ENCODE results near the gene MAP1B. TPM values are rescaled to one million over a fixed set of nuclear protein-coding genes. Genes with fewer than 3 reads are reported as not detected.

The MAP1B gene
- total RNA-seq, 1 experiment from 2014 or later = 43.8 TPM

DNA sequence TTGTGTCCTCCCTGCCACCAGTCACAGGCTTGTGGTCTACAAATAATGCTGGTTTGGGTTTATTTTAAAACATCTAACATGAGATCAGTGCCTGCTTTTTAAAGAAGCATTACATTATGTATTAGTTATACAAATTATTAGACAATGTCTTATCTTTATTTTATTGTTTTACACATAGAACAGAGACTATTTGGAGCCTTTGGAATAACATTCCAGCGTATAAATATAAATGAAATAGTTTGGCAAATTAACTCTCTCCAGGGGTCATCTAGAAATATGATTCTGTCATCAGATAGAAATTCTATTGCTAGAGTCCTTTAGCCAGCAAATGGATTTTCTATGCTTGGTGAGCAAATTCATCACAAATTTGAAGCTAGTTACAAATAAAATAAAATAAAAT is 22.4 kb downstream of the MAP1B start:
- BruUV-seq (replicated peaks) = no TSS peak
- POLR2A ChIA-PET = interaction anchor here (0.8 kb wide), 1 partner anchor 10 kb away, joined by 3 read pairs; no protein-coding TSS in a partner anchor
- TF ChIP-seq, protein P1, sequence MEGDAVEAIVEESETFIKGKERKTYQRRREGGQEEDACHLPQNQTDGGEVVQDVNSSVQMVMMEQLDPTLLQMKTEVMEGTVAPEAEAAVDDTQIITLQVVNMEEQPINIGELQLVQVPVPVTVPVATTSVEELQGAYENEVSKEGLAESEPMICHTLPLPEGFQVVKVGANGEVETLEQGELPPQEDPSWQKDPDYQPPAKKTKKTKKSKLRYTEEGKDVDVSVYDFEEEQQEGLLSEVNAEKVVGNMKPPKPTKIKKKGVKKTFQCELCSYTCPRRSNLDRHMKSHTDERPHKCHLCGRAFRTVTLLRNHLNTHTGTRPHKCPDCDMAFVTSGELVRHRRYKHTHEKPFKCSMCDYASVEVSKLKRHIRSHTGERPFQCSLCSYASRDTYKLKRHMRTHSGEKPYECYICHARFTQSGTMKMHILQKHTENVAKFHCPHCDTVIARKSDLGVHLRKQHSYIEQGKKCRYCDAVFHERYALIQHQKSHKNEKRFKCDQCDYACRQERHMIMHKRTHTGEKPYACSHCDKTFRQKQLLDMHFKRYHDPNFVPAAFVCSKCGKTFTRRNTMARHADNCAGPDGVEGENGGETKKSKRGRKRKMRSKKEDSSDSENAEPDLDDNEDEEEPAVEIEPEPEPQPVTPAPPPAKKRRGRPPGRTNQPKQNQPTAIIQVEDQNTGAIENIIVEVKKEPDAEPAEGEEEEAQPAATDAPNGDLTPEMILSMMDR (IDR thresholded peaks at IDR 0.05; ENCODE audit: unreplicated experiment) = no peak
- Mint-ChIP-seq H3K4me1 (ENCODE audit: insufficient read depth, unreplicated experiment) (peaks cover 20% of the 10 kb centered on the region), H3K9me3 (ENCODE audit: unreplicated experiment) (no peaks in the 10 kb centered on the region), H3K27ac (ENCODE audit: low read depth, unreplicated experiment) (no peak overlapping the region), H3K4me3 (ENCODE audit: unreplicated experiment) (no peak overlapping the region), H3K36me3 (ENCODE audit: insufficient read depth, unreplicated experiment) (no peaks in the 10 kb centered on the region), H3K27me3 (ENCODE audit: insufficient read depth, unreplicated experiment) (no peaks in the 10 kb centered on the region)
- no peak for DNase-seq (ENCODE audit: unreplicated experiment)
- intact Hi-C loops (cut with micrococcal nuclease) = no loop called here
- CTCF ChIA-PET = no interaction called here

DNA sequence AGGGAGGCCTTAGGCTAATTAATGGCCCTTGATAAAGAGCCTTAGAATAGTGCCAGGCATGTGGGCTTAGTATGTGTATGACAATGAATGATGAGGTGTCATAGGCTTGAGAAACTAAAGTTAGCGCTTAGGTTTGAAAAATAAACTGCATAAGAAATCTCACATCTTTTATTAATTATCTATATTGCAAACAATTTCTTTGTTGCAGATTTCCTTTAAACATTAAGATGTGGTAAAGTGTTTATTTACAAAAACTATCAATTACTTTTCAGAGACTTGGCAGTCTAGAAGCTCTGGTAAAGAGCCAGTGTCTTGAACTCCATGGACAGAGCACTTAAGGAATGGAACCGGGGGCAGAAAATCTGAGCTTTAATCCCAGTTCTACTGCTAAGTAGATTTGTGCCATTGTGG is 23.1 kb downstream of the MAP1B start:
- Mint-ChIP-seq H3K27ac (ENCODE audit: low read depth, unreplicated experiment) (no peak overlapping the region), H3K4me3 (ENCODE audit: unreplicated experiment) (no peak overlapping the region)
- intact Hi-C loops (cut with micrococcal nuclease) = no loop called here

DNA sequence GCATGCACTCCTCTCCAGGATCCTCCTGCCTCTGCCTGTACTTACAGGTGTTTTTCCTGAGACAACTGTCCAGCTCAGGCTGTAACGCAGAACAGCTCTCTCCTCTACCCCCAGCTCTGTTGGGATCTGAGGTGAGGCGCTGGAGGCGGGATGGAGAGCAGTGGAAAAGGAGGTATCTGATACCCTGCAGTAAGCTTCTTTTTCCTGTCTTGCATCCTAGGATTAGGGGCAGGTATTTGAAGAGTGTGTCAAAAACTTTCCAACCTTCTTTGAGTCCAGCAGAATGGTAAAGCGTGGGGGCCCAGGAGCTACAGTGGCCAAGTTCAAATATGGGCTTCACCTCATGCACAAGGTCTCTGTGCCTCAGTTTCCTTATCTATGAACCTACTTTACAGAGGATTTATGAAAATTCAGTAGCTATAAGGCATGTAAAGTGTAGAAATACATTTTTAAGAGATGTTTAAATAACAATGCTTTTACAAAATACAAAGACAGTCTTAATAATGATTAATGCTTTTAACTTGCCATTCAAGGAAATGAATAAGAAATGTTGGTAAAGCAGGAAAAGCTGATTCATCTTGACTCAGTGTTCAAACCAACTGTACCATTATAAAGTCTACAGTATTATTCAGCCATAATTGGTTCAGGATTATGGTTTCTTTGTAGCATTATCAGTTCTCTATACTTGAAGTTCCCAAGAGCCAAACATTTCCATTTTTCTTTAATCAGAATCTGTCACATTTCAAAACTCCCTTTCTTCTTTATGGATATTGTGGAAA is 26.1 kb downstream of the MAP1B start:
- no peaks in the 10 kb centered on the region for H3K9me3 Mint-ChIP-seq (ENCODE audit: unreplicated experiment)
- TF ChIP-seq, protein P1 (IDR thresholded peaks at IDR 0.05; ENCODE audit: unreplicated experiment) = no peak
- intact Hi-C loops (cut with micrococcal nuclease) = no loop called here
- H3K4me3 Mint-ChIP-seq (ENCODE audit: unreplicated experiment) = no peak overlapping the region
- H3K27me3 Mint-ChIP-seq (ENCODE audit: insufficient read depth, unreplicated experiment) = no peaks in the 10 kb centered on the region
- H3K36me3 Mint-ChIP-seq (ENCODE audit: insufficient read depth, unreplicated experiment) = no peaks in the 10 kb centered on the region
- H3K27ac Mint-ChIP-seq (ENCODE audit: low read depth, unreplicated experiment) = no peak overlapping the region
- H3K4me1 Mint-ChIP-seq (ENCODE audit: insufficient read depth, unreplicated experiment) = peaks cover 14% of the 10 kb centered on the region
- CTCF ChIA-PET = interaction anchor here (0.6 to 1.7 kb wide), 6 partner anchors 40 to 659 kb away, joined by 3 to 5 read pairs (median 3); no protein-coding TSS in a partner anchor
- BruUV-seq (replicated peaks) = no TSS peak
- no peak for DNase-seq (ENCODE audit: unreplicated experiment)
- POLR2A ChIA-PET = interaction anchor here (0.7 kb wide), 1 partner anchor 8 kb away, joined by 3 read pairs; no protein-coding TSS in a partner anchor

More for the DNA sequence above, 23.1 kb downstream of the MAP1B start:
- BruUV-seq (replicated peaks) = no TSS peak
- Mint-ChIP-seq H3K4me1 (ENCODE audit: insufficient read depth, unreplicated experiment) (peaks cover 16% of the 10 kb centered on the region), H3K36me3 (ENCODE audit: insufficient read depth, unreplicated experiment) (no peaks in the 10 kb centered on the region), H3K27me3 (ENCODE audit: insufficient read depth, unreplicated experiment) (no peaks in the 10 kb centered on the region), H3K9me3 (ENCODE audit: unreplicated experiment) (no peaks in the 10 kb centered on the region)
- no peak for DNase-seq (ENCODE audit: unreplicated experiment)
- ChIA-PET CTCF (interaction anchor here (0.5 kb wide), 1 partner anchor 73 kb away, joined by 3 read pairs; no protein-coding TSS in a partner anchor), POLR2A (interaction anchor here (0.7 kb wide), 1 partner anchor 136 kb away, joined by 3 read pairs; no protein-coding TSS in a partner anchor)
- TF ChIP-seq, protein P1 (IDR thresholded peaks at IDR 0.05; ENCODE audit: unreplicated experiment) = no peak

DNA sequence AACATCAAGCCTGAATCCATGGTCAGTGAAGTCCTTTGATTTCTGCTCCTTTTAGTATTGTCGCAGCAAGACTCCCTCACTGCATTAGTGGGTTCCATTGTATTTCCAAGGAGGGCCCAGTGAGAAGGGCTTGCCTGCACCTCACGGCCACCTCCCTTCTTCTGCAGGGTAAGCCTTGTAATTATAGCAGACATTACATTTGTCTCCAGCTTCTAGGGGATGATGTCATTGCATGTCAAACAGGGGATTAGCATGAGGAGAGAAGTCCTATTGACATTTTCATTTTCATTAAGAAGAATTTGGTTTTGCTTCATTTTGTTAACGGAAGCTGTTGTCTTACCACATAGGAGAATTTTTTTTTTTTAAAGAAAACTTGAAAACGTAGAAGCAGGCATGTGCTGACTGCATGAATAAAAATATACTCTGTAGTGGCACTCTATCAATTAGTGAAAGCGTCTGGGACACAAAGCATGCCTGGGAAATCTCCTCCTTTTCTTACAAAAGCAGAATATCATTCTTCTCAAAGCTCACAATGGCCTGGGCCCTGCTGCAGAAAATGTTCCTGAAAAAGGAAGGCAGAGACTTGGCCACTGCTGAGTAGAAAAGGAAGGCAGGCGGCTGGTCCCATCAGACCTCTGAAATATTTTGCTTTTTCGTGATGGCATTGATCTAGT is 27.1 kb downstream of the MAP1B start:
- no peaks in the 10 kb centered on the region for H3K27me3 Mint-ChIP-seq (ENCODE audit: insufficient read depth, unreplicated experiment)
- CTCF ChIA-PET = interaction anchor here (0.6 to 1.9 kb wide), 4 partner anchors 115 to 660 kb away, joined by 3 to 5 read pairs (median 3); no protein-coding TSS in a partner anchor
- DNase-seq (ENCODE audit: unreplicated experiment) = no peak

More for the DNA sequence above, 27.1 kb downstream of the MAP1B start:
- no TSS peak for BruUV-seq (replicated peaks)
- no peak overlapping the region for H3K4me3 Mint-ChIP-seq (ENCODE audit: unreplicated experiment)
- TF ChIP-seq, protein P1 (IDR thresholded peaks at IDR 0.05; ENCODE audit: unreplicated experiment) = no peak
- POLR2A ChIA-PET = interaction anchor here (0.7 to 1.4 kb wide), 4 partner anchors 9 to 174 kb away, joined by 3 to 5 read pairs (median 4); no protein-coding TSS in a partner anchor
- no peaks in the 10 kb centered on the region for H3K36me3 Mint-ChIP-seq (ENCODE audit: insufficient read depth, unreplicated experiment)
- intact Hi-C loops (cut with micrococcal nuclease) = no loop called here
- H3K4me1 Mint-ChIP-seq (ENCODE audit: insufficient read depth, unreplicated experiment) = peaks cover 22% of the 10 kb centered on the region
- H3K27ac Mint-ChIP-seq (ENCODE audit: low read depth, unreplicated experiment) = no peak overlapping the region
- H3K9me3 Mint-ChIP-seq (ENCODE audit: unreplicated experiment) = no peaks in the 10 kb centered on the region

Measured in MCF 10A (cell line).